Measurements from ENCODE around the gene PDCD4. TPM values are rescaled to one million over a fixed set of nuclear protein-coding genes. Genes with fewer than 3 reads are reported as not detected.
A peak's percentile ranks its signal among the peaks of the same experiment; 100 is the strongest.

PDCD4 gene
- total and polyA plus RNA-seq, 10 of the 15 experiments (the other 5 are each of a cell fraction or from before 2014, with no cell fraction given): 101 to 372 (median 171) TPM

DNA sequence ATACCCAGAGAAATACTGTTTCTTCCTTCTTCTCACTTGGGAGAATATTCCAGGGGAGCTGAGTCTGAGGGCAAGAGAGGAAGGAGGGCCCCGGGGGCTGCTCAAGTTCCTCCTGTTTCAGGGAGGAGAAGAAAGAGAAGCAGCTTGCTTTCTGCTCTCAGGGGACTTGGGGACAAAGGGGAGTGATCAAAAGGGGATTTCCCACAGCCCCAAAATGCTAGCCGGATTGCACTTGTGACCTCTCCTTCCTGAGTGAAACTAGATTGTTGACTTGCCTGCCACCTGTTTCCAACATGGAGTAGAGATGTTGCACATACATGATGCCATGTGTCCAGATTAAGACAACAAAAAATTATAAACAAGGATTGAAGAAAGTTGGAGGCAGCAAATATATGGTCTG lies 28.7 kb upstream of the PDCD4 start (continued):
- TF ChIP-seq, protein P1, sequence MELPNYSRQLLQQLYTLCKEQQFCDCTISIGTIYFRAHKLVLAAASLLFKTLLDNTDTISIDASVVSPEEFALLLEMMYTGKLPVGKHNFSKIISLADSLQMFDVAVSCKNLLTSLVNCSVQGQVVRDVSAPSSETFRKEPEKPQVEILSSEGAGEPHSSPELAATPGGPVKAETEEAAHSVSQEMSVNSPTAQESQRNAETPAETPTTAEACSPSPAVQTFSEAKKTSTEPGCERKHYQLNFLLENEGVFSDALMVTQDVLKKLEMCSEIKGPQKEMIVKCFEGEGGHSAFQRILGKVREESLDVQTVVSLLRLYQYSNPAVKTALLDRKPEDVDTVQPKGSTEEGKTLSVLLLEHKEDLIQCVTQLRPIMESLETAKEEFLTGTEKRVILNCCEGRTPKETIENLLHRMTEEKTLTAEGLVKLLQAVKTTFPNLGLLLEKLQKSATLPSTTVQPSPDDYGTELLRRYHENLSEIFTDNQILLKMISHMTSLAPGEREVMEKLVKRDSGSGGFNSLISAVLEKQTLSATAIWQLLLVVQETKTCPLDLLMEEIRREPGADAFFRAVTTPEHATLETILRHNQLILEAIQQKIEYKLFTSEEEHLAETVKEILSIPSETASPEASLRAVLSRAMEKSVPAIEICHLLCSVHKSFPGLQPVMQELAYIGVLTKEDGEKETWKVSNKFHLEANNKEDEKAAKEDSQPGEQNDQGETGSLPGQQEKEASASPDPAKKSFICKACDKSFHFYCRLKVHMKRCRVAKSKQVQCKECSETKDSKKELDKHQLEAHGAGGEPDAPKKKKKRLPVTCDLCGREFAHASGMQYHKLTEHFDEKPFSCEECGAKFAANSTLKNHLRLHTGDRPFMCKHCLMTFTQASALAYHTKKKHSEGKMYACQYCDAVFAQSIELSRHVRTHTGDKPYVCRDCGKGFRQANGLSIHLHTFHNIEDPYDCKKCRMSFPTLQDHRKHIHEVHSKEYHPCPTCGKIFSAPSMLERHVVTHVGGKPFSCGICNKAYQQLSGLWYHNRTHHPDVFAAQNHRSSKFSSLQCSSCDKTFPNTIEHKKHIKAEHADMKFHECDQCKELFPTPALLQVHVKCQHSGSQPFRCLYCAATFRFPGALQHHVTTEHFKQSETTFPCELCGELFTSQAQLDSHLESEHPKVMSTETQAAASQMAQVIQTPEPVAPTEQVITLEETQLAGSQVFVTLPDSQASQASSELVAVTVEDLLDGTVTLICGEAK (IDR thresholded peaks at IDR 0.05; ENCODE audit: borderline replicate concordance): no peak
- TF ChIP-seq GABPA (IDR thresholded peaks at IDR 0.05; ENCODE audit: low read depth) (no peak), MYB (IDR thresholded peaks at IDR 0.05; ENCODE audit: borderline replicate concordance, low read depth, low read length) (no peak), EGR1 (IDR thresholded peaks at IDR 0.05; ENCODE audit: borderline replicate concordance in 1 of 2, low read depth in 2 of 2, low read length in 2 of 2) (no peak), SIX5 (IDR thresholded peaks at IDR 0.05; ENCODE audit: low read depth, low read length, severe bottlenecking) (no peak), PAX5 (IDR thresholded peaks at IDR 0.05; ENCODE audit: borderline replicate concordance, low read depth, low read length) (peak; percentile 81), ZBTB4 (CRISPR knock-in tag; IDR thresholded peaks at IDR 0.05) (no peak), ETV6 (conservative IDR thresholded peaks at IDR 0.05 in 1 of 2, IDR thresholded peaks at IDR 0.05 in 1 of 2; ENCODE audit: borderline replicate concordance in 1 of 2, low read depth in 1 of 2) (peak in 1 of 2 experiments; percentile 93; a peak in 2 of 4 replicates), POLR2A (IDR thresholded peaks at IDR 0.05; ENCODE audit: low read depth, low read length) (no peak; the same call in 1 of the 2 replicates), SREBF1 (IDR thresholded peaks at IDR 0.05; ENCODE audit: low read length) (no peak), EP300 (IDR thresholded peaks at IDR 0.05; ENCODE audit: borderline replicate concordance in 1 of 2, control insufficient read depth in 1 of 2, low read depth in 2 of 2, low read length in 2 of 2) (peak; percentile 53 to 91; a peak in 3 of 4 replicates), MXI1 (IDR thresholded peaks at IDR 0.05; ENCODE audit: low read depth, low read length) (peak; percentile 68; the same call in 1 of the 2 replicates), SMAD5 (IDR thresholded peaks at IDR 0.05; ENCODE audit: low read depth) (no peak; the same call in 1 of the 2 replicates), ZNF274 (IDR thresholded peaks at IDR 0.05; ENCODE audit: insufficient read depth, insufficient read length) (no peak), NR2F1 (conservative IDR thresholded peaks at IDR 0.05) (peak; percentile 98), ZNF207 (IDR thresholded peaks at IDR 0.05; ENCODE audit: borderline replicate concordance) (peak; percentile 34; the same call in 1 of the 2 replicates), HDAC6 (IDR thresholded peaks at IDR 0.05; ENCODE audit: unreplicated experiment) (no peak), IRF5 (IDR thresholded peaks at IDR 0.05; ENCODE audit: borderline replicate concordance) (no peak)
- TF ChIP-seq, protein P2, sequence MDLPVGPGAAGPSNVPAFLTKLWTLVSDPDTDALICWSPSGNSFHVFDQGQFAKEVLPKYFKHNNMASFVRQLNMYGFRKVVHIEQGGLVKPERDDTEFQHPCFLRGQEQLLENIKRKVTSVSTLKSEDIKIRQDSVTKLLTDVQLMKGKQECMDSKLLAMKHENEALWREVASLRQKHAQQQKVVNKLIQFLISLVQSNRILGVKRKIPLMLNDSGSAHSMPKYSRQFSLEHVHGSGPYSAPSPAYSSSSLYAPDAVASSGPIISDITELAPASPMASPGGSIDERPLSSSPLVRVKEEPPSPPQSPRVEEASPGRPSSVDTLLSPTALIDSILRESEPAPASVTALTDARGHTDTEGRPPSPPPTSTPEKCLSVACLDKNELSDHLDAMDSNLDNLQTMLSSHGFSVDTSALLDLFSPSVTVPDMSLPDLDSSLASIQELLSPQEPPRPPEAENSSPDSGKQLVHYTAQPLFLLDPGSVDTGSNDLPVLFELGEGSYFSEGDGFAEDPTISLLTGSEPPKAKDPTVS (IDR thresholded peaks at IDR 0.05; ENCODE audit: low read depth, low read length): no peak

Data from GM12878 (cell line).